SK-N-SH treated with all-trans-retinoic acid at 6 μM for 48 hours (cell line): ENCODE results near the gene ALKAL2.

Source experiments
- ATAC-seq: fragments of 200-7000 bp; cut with Tn5 transposase; 3 replicates; pipeline ENCODE4 v1.9.1; 2020; ENCODE audit warnings: mild to moderate bottlenecking, moderate library complexity
- ARNTL ChIP-seq: fragments of 450-650 bp; formaldehyde crosslinking; IDR thresholded peaks from 2 replicates; pipeline ENCODE4 v1.5.0; 2020; ENCODE audit warnings: low read depth, mild to moderate bottlenecking, moderate library complexity, borderline replicate concordance
- BACH2 ChIP-seq: fragments of 250-450 bp; sonication (Bioruptor Pico); IDR thresholded peaks from 2 replicates; pipeline ENCODE4 v1.9.0; 2021; ENCODE audit warnings: mild to moderate bottlenecking, borderline replicate concordance
- CREB5 ChIP-seq: fragments of 250-450 bp; sonication (Bioruptor Pico); IDR thresholded peaks from 2 replicates; pipeline ENCODE4 v1.5.1; 2020; ENCODE audit warnings: low read depth, mild to moderate bottlenecking, moderate library complexity
- CSDC2 ChIP-seq: fragments of 250-450 bp; sonication (Bioruptor Pico); IDR thresholded peaks from 2 replicates; pipeline ENCODE4 v1.5.0; 2020; ENCODE audit warnings: mild to moderate bottlenecking, moderate library complexity
- CSRNP3 ChIP-seq: fragments of 250-450 bp; sonication (Bioruptor Pico); IDR thresholded peaks from 2 replicates; pipeline ENCODE4 v1.5.1; 2021; ENCODE audit warnings: mild to moderate bottlenecking, moderate library complexity
- ESRRG ChIP-seq: fragments of 250-450 bp; sonication (Bioruptor Pico); IDR thresholded peaks from 2 replicates; pipeline ENCODE4 v1.6.1; 2021; ENCODE audit warnings: mild to moderate bottlenecking
- GLIS3 ChIP-seq: fragments of 250-450 bp; sonication (Bioruptor Pico); IDR thresholded peaks from 2 replicates; pipeline ENCODE4 v1.5.0; 2020; ENCODE audit warnings: mild to moderate bottlenecking, moderate library complexity
- ISL1 ChIP-seq: fragments of 250-450 bp; sonication (Bioruptor Pico); IDR thresholded peaks from 2 replicates; pipeline ENCODE4 v2.1.2; 2022; ENCODE audit warnings: mild to moderate bottlenecking, moderate library complexity
- OSR1 ChIP-seq: fragments of 250-450 bp; sonication (Bioruptor Pico); IDR thresholded peaks from 2 replicates; pipeline ENCODE4 v1.8.0; 2022; ENCODE audit warnings: moderate library complexity, mild to moderate bottlenecking, inconsistent platforms
- PPARA ChIP-seq: fragments of 250-450 bp; sonication (Bioruptor Pico); IDR thresholded peaks from 2 replicates; pipeline ENCODE4 v1.5.0; 2020; ENCODE audit warnings: mild to moderate bottlenecking, borderline replicate concordance
- RARB ChIP-seq: fragments of 250-450 bp; sonication (Bioruptor Pico); IDR thresholded peaks from 2 replicates; pipeline ENCODE4 v1.8.0; 2021; ENCODE audit warnings: mild to moderate bottlenecking, moderate library complexity
- SNAI2 ChIP-seq: fragments of 250-450 bp; sonication (Bioruptor Pico); IDR thresholded peaks from 2 replicates; pipeline ENCODE4 v1.5.0; 2020; ENCODE audit warnings: mild to moderate bottlenecking, moderate library complexity
- TCF4 ChIP-seq: fragments of 250-450 bp; sonication (Bioruptor Pico); IDR thresholded peaks from 2 replicates; pipeline ENCODE4 v1.8.0; 2021; ENCODE audit warnings: mild to moderate bottlenecking, moderate library complexity, borderline replicate concordance
- TOX ChIP-seq: fragments of 250-450 bp; sonication (Bioruptor Pico); IDR thresholded peaks from 2 replicates; pipeline ENCODE4 v1.8.0; 2021; ENCODE audit warnings: mild to moderate bottlenecking, moderate library complexity, borderline replicate concordance
- TSHZ2 ChIP-seq: fragments of 250-450 bp; sonication (Bioruptor Pico); IDR thresholded peaks from 2 replicates; pipeline ENCODE4 v1.5.0; 2020; ENCODE audit warnings: mild to moderate bottlenecking, moderate library complexity
- ZC3H10 ChIP-seq: fragments of 250-450 bp; sonication (Bioruptor Pico); IDR thresholded peaks from 2 replicates; pipeline ENCODE4 v1.5.1; 2021; ENCODE audit warnings: mild to moderate bottlenecking, moderate library complexity
- ZFP3 ChIP-seq: fragments of 250-450 bp; sonication (Bioruptor Pico); IDR thresholded peaks from 2 replicates; pipeline ENCODE4 v1.5.0; 2020; ENCODE audit warnings: mild to moderate bottlenecking, moderate library complexity
- ZFP30 ChIP-seq: fragments of 450-650 bp; formaldehyde crosslinking; IDR thresholded peaks from 2 replicates; pipeline ENCODE4 v1.5.0; 2022; ENCODE audit warnings: mild to moderate bottlenecking, moderate library complexity
- ZNF70 ChIP-seq: fragments of 450-650 bp; formaldehyde crosslinking; IDR thresholded peaks from 2 replicates; pipeline ENCODE4 v1.5.0; 2020; ENCODE audit warnings: mild to moderate bottlenecking, moderate library complexity
- ZNF8 ChIP-seq: fragments of 450-650 bp; formaldehyde crosslinking; IDR thresholded peaks from 2 replicates; pipeline ENCODE4 v1.5.0; 2020; ENCODE audit warnings: mild to moderate bottlenecking, moderate library complexity

Gene ALKAL2

GRCh38 chr2:314561-315336, 26.9 kb upstream of the ALKAL2 start:
- TF ChIP-seq ISL1 (CRISPR knock-in tag) (no peak), TSHZ2 (no peak)
- no peak for ATAC-seq

- ATAC-seq, result no peak
- TF ChIP-seq ZNF70 (CRISPR knock-in tag) (no peak), TCF4 (no peak), CSDC2 (no peak), PPARA (CRISPR knock-in tag) (no peak), ESRRG (CRISPR knock-in tag) (no peak), ZFP3 (CRISPR knock-in tag) (no peak), ARNTL (no peak), ZC3H10 (no peak), GLIS3 (no peak), CREB5 (no peak), ISL1 (CRISPR knock-in tag) (no peak), ZNF8 (CRISPR knock-in tag) (no peak), BACH2 (no peak), SNAI2 (no peak)
- TF ChIP-seq, all 23 proteins: peak for 0
Measured at GRCh38 chr2:313991-314390, 26.1 kb upstream of the ALKAL2 start.

GRCh38 chr2:310994-311393, 23.1 kb upstream of the ALKAL2 start:
- ATAC-seq, result no peak
- TF ChIP-seq SNAI2 (no peak), ZC3H10 (no peak)

- ATAC-seq, result no peak
- TF ChIP-seq ESRRG (CRISPR knock-in tag) (no peak), TCF4 (no peak)
Measured at GRCh38 chr2:309954-310510, 22.1 kb upstream of the ALKAL2 start.

GRCh38 chr2:309148-309953, 21.5 kb upstream of the ALKAL2 start:
- TF ChIP-seq ZFP3 (CRISPR knock-in tag) (no peak), ZNF8 (CRISPR knock-in tag) (no peak), ZC3H10 (no peak), ZFP30 (CRISPR knock-in tag) (no peak), TOX (CRISPR knock-in tag) (no peak), SNAI2 (no peak), CSRNP3 (CRISPR knock-in tag) (no peak), ESRRG (CRISPR knock-in tag) (no peak), ISL1 (CRISPR knock-in tag) (no peak), CSDC2 (no peak), CREB5 (no peak), ZNF70 (CRISPR knock-in tag) (no peak), RARB (CRISPR knock-in tag) (no peak), TSHZ2 (no peak), OSR1 (CRISPR knock-in tag) (no peak)
- no peak for ATAC-seq
